IMR-90 (cell line): ENCODE data around the gene PRUNE2. TPM values are rescaled to one million over a fixed set of nuclear protein-coding genes. Genes with fewer than 3 reads are reported as not detected.
A peak's percentile ranks its signal among the peaks of the same experiment; 100 is the strongest.

Source experiments
- ATAC-seq: fragments of 200-7000 bp; cut with Tn5 transposase; 2 replicates; pipeline ENCODE4 v1.9.1; 2020; ENCODE audit warnings: low read depth, mild to moderate bottlenecking, moderate library complexity
- BruUV-seq: library from RNA; stranded (reverse); fragments of 400-500 nt; replicated peaks from 2 replicates; lab custom pipeline; 2021; lab: Mats Ljungman, UMichigan
- CTCF ChIA-PET: fragments of 300-600 bp; formaldehyde crosslinking; extraction: SDS; loops from one replicate; lab custom pipeline; 2021; ENCODE audit warnings: antibody characterized with exemption; lab: Yijun Ruan, JAX
- POLR2A ChIA-PET: fragments of 300-600 bp; sonication (Branson Sonifier 250); formaldehyde crosslinking; loops from one replicate; lab custom pipeline; 2022; ENCODE audit warnings: antibody characterized with exemption; ENCODE audit not compliant: unreplicated experiment; lab: Charles Lee
- DNase-seq: peaks from one replicate; pipeline ENCODE4 v3.0.0; 2013
- H2AFZ ChIP-seq: replicated peaks from 2 replicates; pipeline ENCODE3; 2013; ENCODE audit warnings: low read length, mild to moderate bottlenecking; ENCODE audit not compliant: poor library complexity
- H2AK5ac ChIP-seq: 2 replicates; pipeline ENCODE4 v1.6.1; 2013; ENCODE audit warnings: low read depth, low read length, inconsistent platforms
- H2AK9ac ChIP-seq: replicated peaks from 2 replicates; pipeline ENCODE3; 2013; ENCODE audit warnings: mild to moderate bottlenecking, low read depth, low read length, moderate library complexity; ENCODE audit not compliant: poor library complexity
- H2BK120ac ChIP-seq: 2 replicates; pipeline ENCODE4 v1.6.1; 2013; ENCODE audit warnings: low read depth, low read length, inconsistent platforms
- H2BK15ac ChIP-seq: 3 replicates; pipeline ENCODE4 v1.6.1; 2013; ENCODE audit warnings: low read depth, low read length, inconsistent platforms
- H2BK20ac ChIP-seq: 2 replicates; pipeline ENCODE4 v1.6.1; 2013; ENCODE audit warnings: low read depth, mild to moderate bottlenecking, inconsistent platforms, low read length, moderate library complexity
- H2BK5ac ChIP-seq: 2 replicates; pipeline ENCODE4 v1.6.1; 2013; ENCODE audit warnings: mild to moderate bottlenecking, low read depth, low read length, inconsistent platforms; ENCODE audit not compliant: poor library complexity, severe bottlenecking
- H3K14ac ChIP-seq: replicated peaks from 2 replicates; pipeline ENCODE4 v1.6.1; 2013; ENCODE audit warnings: low read depth, low read length, inconsistent platforms
- H3K18ac ChIP-seq: 2 replicates; pipeline ENCODE4 v1.6.1; 2013; ENCODE audit warnings: low read depth, low read length, control low read depth
- H3K23ac ChIP-seq: 2 replicates; pipeline ENCODE4 v1.6.1; 2013; ENCODE audit warnings: low read depth, low read length, inconsistent platforms
- H3K27ac ChIP-seq: 2 replicates; pipeline ENCODE4 v1.5.1; 2013; ENCODE audit warnings: mild to moderate bottlenecking, control low read depth, low read length; ENCODE audit not compliant: insufficient read depth
- H3K27me3 ChIP-seq: 2 replicates; pipeline ENCODE4 v1.6.1; 2013; ENCODE audit warnings: low read length; ENCODE audit not compliant: control insufficient read depth, insufficient read depth
- H3K36me3 ChIP-seq: 2 replicates; pipeline ENCODE4 v1.6.1; 2013; ENCODE audit warnings: low read length, mixed read lengths; ENCODE audit not compliant: control insufficient read depth, insufficient read depth
- H3K4ac ChIP-seq: 2 replicates; pipeline ENCODE4 v1.6.1; 2013; ENCODE audit warnings: low read depth, low read length, inconsistent platforms
- H3K4me1 ChIP-seq: 2 replicates; pipeline ENCODE4 v1.6.1; 2013; ENCODE audit warnings: low read length, mixed read lengths; ENCODE audit not compliant: control insufficient read depth, insufficient read depth
- H3K4me2 ChIP-seq: 2 replicates; pipeline ENCODE4 v1.6.1; 2013; ENCODE audit warnings: low read depth, mild to moderate bottlenecking, control low read depth, low read length, moderate library complexity
- H3K4me3 ChIP-seq: 2 replicates; pipeline ENCODE4 v1.5.1; 2013; ENCODE audit warnings: low read depth, mild to moderate bottlenecking, control low read depth, low read length, moderate library complexity; ENCODE audit not compliant: insufficient read depth
- H3K56ac ChIP-seq: 2 replicates; pipeline ENCODE4 v1.6.1; 2013; ENCODE audit warnings: low read length, inconsistent platforms; ENCODE audit not compliant: insufficient read depth; ENCODE audit errors: extremely low read depth
- H3K79me1 ChIP-seq, 2 experiments: 2 replicates each; pipeline ENCODE4 v1.6.1; 2013; ENCODE audit warnings: low read length in 2 of 2, inconsistent platforms in 1 of 2, low read depth in 1 of 2
- H3K9ac ChIP-seq: 2 replicates; pipeline ENCODE4 v1.6.1; 2013; ENCODE audit warnings: low read depth, low read length, control low read depth
- H3K9me1 ChIP-seq: 2 replicates; pipeline ENCODE4 v1.6.1; 2013; ENCODE audit warnings: low read length, inconsistent platforms; ENCODE audit not compliant: insufficient read depth
- H3K9me3 ChIP-seq: 2 replicates; pipeline ENCODE4 v1.6.1; 2013; ENCODE audit warnings: low read length; ENCODE audit not compliant: control insufficient read depth, insufficient read depth
- H4K20me1 ChIP-seq: 2 replicates; pipeline ENCODE4 v1.6.1; 2013; ENCODE audit warnings: low read length, inconsistent platforms; ENCODE audit not compliant: insufficient read depth
- H4K5ac ChIP-seq: 2 replicates; pipeline ENCODE4 v1.6.1; 2013; ENCODE audit warnings: mild to moderate bottlenecking, low read depth, low read length, control low read depth
- H4K8ac ChIP-seq, 2 experiments: 2 replicates each; pipeline ENCODE4 v1.6.1; 2013; ENCODE audit warnings: low read depth in 2 of 2, low read length in 2 of 2, control low read depth in 1 of 2, inconsistent platforms in 1 of 2
- H4K91ac ChIP-seq: 2 replicates; pipeline ENCODE4 v1.6.1; 2013; ENCODE audit warnings: low read depth, low read length, inconsistent platforms; ENCODE audit not compliant: insufficient read depth
- BHLHE40 ChIP-seq: fragments of 150-350 bp; IDR thresholded peaks from 2 replicates; pipeline ENCODE4 v1.6.1; 2016; ENCODE audit warnings: mild to moderate bottlenecking, low read depth, low read length
- CEBPB ChIP-seq: IDR thresholded peaks from 2 replicates; pipeline ENCODE4 v1.6.1; 2012; ENCODE audit warnings: low read depth, low read length, improper control_type of control experiment
- RAD21 ChIP-seq: IDR thresholded peaks from 2 replicates; pipeline ENCODE4 v1.6.1; 2012; ENCODE audit warnings: low read length, improper control_type of control experiment
- SMC3 ChIP-seq: fragments of 150-350 bp; IDR thresholded peaks from 2 replicates; pipeline ENCODE4 v1.6.1; 2016; ENCODE audit warnings: low read depth, mild to moderate bottlenecking, antibody characterized with exemption, low read length, moderate library complexity
- WGBS, 2 experiments: methylation state at CpG; one replicate each; pipeline versions ENCODE4 v1.1.5 to v1.1.7; 2013; ENCODE audit warnings: missing lambda C conversion rate in 2 of 2; ENCODE audit not compliant: insufficient read length in 1 of 2; ENCODE audit errors: extremely low coverage in 2 of 2; 5-methylcytosine and 5-hydroxymethylcytosine counted together
- dilution Hi-C: fragments of 300-500 bp; cut with HindIII; formaldehyde crosslinking; loops from one replicate; pipeline ENCODE4 v1.14.3; 2018; ENCODE audit warnings: low sequenced_read_pairs; ENCODE audit not compliant: unreplicated experiment
- in situ Hi-C: fragments of 300-500 bp; cut with MboI; formaldehyde crosslinking; loops from 3 replicates; pipeline ENCODE4 v1.14.3; 2019; ENCODE audit warnings: low sequenced_read_pairs, inconsistent platforms, mixed read lengths
- intact Hi-C: fragments of 100-400 bp; cut with micrococcal nuclease; formaldehyde crosslinking; loops from 2 replicates; pipeline ENCODE4 v1.10.0; 2022
- polyA plus RNA-seq, 3 experiments: library from polyadenylated mRNA; depleted of rRNA; stranded (reverse); fragments of >200 nt; gene quantifications; 2 replicates each; pipeline ENCODE4 v1.2.3, GENCODE V29; 2012; ENCODE audit warnings: low replicate concordance in 1 of 3
- total RNA-seq: library from RNA; depleted of rRNA; stranded (reverse); fragments of >200 nt; gene quantifications from 2 replicates; pipeline ENCODE4 v1.2.3, GENCODE V29; 2012
- TF ChIP-seq, protein P1 (sequence below): conservative IDR thresholded peaks from 2 replicates; pipeline ENCODE4 v1.5.1; 2012; ENCODE audit warnings: mild to moderate bottlenecking, low read depth, low read length, improper control_type of control experiment
- TF ChIP-seq, protein P2 (sequence below): fragments of 150-350 bp; IDR thresholded peaks from 2 replicates; pipeline ENCODE4 v1.6.1; 2017; ENCODE audit warnings: mild to moderate bottlenecking, antibody characterized with exemption, low read length, low read depth

Gene PRUNE2
- total and polyA plus RNA-seq, 2 of the 4 experiments (the other 2 are of a cell fraction): 0.70 to 1.6 TPM

DNA sequence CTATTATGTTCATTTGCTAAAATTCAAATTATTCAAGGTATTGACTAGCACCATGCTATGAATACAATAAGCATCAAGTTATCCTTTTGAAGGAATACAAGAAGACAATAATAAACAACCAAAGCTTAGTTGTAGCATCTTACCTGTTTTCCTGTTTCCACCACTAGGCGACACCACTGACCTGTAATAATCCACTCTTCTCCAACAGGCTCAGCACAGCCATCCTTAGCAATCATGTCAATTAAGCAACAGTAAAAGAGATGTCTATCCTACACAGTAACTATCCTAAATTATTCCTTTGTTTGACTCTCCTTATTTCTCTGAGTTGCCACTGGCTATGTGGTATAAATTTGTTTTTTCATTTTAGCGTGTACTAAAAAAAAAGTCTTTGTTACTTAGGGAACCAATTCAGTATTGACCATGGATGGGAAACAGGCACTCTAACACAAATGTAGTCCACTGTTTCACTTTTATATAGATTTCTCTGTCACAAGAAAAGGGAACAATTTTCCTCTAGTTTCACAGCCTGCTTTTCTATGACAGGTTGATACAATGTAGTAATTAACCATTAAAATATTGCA is 95.4 kb downstream of the PRUNE2 start:
- no peaks in the 10 kb centered on the region for H3K4me1 ChIP-seq
- H3K9me1 ChIP-seq: no peaks in the 10 kb centered on the region
- H3K56ac ChIP-seq: no peak overlapping the region
- no peak overlapping the region for H3K14ac ChIP-seq
- H3K4me3 ChIP-seq: no peak overlapping the region
- TF ChIP-seq SMC3 (peak; percentile 95), RAD21 (peak; percentile 97), CEBPB (peak; percentile 62; the same call in 1 of the 2 replicates), BHLHE40 (no peak)
- TF ChIP-seq, protein P1, sequence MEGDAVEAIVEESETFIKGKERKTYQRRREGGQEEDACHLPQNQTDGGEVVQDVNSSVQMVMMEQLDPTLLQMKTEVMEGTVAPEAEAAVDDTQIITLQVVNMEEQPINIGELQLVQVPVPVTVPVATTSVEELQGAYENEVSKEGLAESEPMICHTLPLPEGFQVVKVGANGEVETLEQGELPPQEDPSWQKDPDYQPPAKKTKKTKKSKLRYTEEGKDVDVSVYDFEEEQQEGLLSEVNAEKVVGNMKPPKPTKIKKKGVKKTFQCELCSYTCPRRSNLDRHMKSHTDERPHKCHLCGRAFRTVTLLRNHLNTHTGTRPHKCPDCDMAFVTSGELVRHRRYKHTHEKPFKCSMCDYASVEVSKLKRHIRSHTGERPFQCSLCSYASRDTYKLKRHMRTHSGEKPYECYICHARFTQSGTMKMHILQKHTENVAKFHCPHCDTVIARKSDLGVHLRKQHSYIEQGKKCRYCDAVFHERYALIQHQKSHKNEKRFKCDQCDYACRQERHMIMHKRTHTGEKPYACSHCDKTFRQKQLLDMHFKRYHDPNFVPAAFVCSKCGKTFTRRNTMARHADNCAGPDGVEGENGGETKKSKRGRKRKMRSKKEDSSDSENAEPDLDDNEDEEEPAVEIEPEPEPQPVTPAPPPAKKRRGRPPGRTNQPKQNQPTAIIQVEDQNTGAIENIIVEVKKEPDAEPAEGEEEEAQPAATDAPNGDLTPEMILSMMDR: peak; percentile 86
- TF ChIP-seq, protein P2, sequence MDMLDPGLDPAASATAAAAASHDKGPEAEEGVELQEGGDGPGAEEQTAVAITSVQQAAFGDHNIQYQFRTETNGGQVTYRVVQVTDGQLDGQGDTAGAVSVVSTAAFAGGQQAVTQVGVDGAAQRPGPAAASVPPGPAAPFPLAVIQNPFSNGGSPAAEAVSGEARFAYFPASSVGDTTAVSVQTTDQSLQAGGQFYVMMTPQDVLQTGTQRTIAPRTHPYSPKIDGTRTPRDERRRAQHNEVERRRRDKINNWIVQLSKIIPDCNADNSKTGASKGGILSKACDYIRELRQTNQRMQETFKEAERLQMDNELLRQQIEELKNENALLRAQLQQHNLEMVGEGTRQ: no peak
- H2BK5ac ChIP-seq: no peak overlapping the region
- no peak overlapping the region for H4K8ac ChIP-seq
- no TSS peak for BruUV-seq
- peak; percentile 72 for DNase-seq
- H2BK15ac ChIP-seq: no peak overlapping the region
- H4K91ac ChIP-seq: no peak overlapping the region
- no peak overlapping the region for H3K23ac ChIP-seq
- in situ Hi-C loops (loop anchor here (25.0 kb wide), 1 partner anchor 352 kb away; no protein-coding TSS in a partner anchor), intact Hi-C loops (loop anchor here (1.0 to 2.0 kb wide), 4 partner anchors 177 to 340 kb away; no protein-coding TSS in a partner anchor), dilution Hi-C loops (loop anchor here (25.0 kb wide), 1 partner anchor 177 kb away; no protein-coding TSS in a partner anchor)
- no peak overlapping the region for H3K27ac ChIP-seq
- POLR2A ChIA-PET: no interaction called here
- no peaks in the 10 kb centered on the region for H3K79me1 ChIP-seq
- H4K20me1 ChIP-seq: no peaks in the 10 kb centered on the region
- WGBS, 2 experiments: 0% methylated on average over 1 of the region's 2 CpGs; no CpG with 5 or more reads in 1 of the 2 experiments
- H2AK9ac ChIP-seq: no peak overlapping the region
- H2AK5ac ChIP-seq: no peak overlapping the region
- CTCF ChIA-PET: interaction anchor here (0.6 to 4.2 kb wide), 8 partner anchors 77 to 199 kb away, joined by 3 to 24 read pairs (median 3); no protein-coding TSS in a partner anchor
- no peak overlapping the region for H2AFZ ChIP-seq
- H4K5ac ChIP-seq: no peak overlapping the region
- no peak overlapping the region for H3K4me2 ChIP-seq
- peak; percentile 91 for ATAC-seq
- H2BK120ac ChIP-seq: no peak overlapping the region
- no peak overlapping the region for H2BK20ac ChIP-seq
- H3K4ac ChIP-seq: no peak overlapping the region
- H3K27me3 ChIP-seq: no peaks in the 10 kb centered on the region; the same call in 1 of the 2 replicates
- H3K18ac ChIP-seq: no peak overlapping the region
- H3K36me3 ChIP-seq: no peaks in the 10 kb centered on the region
- H3K9ac ChIP-seq: no peak overlapping the region
- no peaks in the 10 kb centered on the region for H3K9me3 ChIP-seq
